MV-4-11 (cell line): ENCODE data around the gene ANGEL2.

Source experiments
- DNase-seq: peaks from one replicate; lab custom pipeline; 2025; lab: John Stamatoyannopoulos, UW

The ANGEL2 gene

GRCh38 chr1:212951126-212951946, 64.3 kb downstream of the ANGEL2 start:
- no peak for DNase-seq

DNA sequence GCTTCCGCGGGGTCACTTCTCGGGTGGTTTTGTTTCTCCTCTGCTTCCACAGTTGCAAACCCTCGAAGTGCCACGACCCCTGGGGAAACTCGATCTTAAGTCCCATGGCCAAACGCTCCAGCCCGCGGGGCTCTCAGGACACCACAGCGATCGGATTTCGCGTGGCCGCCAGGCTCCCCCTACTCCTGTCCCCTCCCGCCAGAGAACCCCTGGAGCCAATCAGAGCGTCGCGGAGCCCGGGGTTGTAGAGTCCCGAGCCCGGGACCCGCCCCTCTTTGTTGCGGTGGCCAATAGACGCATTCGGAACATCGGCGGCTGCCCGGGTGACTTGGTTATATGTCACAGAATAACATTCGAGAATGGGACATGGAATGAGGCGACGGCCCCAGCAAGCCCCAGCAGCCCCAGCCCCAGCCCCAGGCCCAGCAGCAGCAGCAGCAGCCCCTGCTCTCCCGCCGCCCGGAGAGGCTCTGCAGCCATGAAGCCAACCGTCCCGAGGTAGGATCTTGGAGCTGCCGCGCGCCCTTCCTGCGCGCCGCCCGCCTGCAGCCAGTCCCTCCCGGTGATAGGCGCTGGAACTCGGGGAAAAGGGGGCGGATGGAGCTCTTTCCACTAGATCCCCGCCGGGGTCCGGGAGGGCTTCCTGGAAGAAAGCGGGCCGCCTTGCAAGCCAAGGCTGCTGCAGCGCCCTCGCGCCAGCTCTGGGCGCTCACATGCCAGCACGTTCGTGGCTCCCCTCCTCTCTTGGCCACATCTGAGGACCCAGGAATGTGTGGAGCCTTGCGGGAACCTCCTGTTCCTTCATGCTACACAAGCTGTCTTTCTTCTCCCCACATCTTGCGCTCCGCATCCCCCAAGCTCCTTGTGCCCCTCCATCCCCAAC, 65.2 kb downstream of the ANGEL2 start, which contains the start of gene VASH2:
VASH2 (plus strand) TSS at position 299 of the 883 bp plus-strand sequence. CDS start 1,002 bp downstream, outside the sequence.
- no peak for DNase-seq

DNA sequence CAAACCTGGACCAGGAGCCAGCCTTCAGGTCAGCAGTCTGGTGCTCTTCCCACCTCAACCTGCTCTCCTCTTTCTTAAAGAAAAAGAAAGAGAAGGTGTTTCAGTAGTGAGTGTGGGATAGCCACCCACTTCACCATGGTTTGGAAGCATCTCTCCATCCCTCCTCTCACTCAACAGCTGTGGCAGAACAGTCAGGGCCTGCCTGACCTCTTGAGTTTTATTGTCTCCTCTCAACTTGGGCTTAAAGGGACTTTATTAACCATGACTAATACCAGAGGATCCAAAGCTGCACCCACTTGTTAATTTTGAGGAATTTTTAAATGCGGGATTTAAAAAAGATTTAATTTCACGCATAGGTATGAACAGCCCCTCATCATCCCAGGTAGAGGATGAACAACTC, 65.9 kb downstream of the ANGEL2 start:
- DNase-seq, result no peak

DNA sequence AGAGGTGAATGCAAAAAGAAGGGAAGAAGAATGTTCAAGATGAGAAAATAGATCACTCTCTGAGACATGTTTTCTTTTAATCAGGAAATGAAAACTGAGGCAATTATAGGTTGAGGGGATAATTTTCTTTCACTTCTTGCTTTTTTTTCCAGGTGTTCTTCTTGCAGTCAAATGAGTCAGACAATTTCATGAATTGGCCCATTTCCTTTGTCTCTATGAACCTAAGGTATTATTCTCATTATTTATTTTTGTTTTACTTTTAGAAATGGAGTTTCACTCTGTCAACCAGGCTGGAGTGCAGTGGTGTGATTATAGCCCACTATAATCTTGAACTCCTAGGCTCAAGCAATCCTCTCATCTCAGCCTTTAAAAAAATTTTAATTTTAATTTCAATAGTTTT, 68.8 kb downstream of the ANGEL2 start:
- DNase-seq, result peak; percentile 3

GRCh38 chr1:212945463-212946160, 70.1 kb downstream of the ANGEL2 start:
- DNase-seq, result no peak

DNA sequence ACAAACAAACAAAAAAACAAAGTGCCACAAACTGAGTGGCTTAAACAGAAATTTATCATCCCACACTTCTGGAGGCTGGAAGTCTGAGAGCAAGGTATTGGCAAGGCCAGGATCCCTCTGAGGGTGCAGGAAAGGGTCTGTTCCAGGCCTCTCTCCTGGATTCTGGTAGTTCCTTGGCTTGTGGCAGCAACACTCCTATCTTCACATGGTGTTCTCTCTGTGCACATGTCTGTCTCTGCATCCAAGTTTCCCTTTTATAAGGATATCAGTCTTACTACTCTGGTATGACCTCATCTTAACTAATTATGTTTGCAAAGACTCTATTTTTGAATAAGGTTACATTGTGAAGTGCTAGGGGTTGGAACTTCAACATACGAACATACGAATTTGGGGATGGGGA, 70.6 kb downstream of the ANGEL2 start:
- no peak for DNase-seq

DNA sequence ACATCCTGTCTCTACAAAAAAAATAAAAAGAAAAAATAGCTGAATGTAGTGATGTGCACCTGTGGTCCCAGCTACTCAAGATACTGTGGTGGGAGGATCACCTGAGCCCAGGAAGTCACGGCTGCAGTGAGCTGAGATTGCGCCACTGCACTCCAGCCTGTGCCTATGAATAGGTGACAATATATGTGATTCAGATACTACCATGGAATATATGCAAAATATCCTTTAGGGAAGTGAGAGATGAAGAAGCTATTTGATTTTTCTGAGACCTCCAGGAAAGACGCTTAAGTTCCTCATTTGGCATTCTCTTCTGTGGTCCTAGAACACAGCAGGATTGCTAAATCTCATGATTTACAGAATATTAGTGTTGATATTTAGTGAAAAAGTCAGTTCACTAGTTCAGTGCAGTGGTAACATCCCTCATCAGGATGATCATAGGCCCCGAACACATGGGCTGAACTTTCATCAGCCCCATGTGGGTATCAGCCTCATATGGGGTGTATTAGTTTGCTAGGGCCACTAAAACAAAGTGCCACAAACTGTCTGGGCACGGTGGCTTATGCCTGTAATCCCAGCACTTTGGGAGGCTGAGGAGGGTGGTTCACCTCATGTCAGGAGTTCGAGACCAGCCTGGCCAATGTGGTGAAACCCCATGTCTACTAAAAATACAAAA, 71.3 kb downstream of the ANGEL2 start:
- DNase-seq, result peak; percentile 76

DNA sequence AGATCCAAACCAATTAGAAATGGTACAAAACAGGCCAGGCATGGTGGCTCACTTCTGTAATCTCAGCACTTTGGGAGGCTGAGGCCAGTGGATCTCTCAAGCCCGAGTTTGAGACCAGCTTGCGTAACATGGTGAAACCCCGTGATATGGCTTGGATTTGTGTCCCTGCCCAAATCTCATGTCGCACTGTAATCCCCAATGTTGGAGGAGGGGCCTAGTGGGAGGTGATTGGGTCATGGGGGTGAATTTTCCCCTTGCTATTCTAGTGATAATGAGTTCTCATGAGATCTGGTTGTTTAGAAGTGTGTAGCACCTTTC, 72.3 kb downstream of the ANGEL2 start:
- DNase-seq, result no peak

GRCh38 chr1:212942679-212943392, 72.8 kb downstream of the ANGEL2 start:
- DNase-seq, result no peak
